OCI-LY7 (cell line): ENCODE measurements around the gene ADAM20. TPM values are rescaled to one million over a fixed set of nuclear protein-coding genes. Genes with fewer than 3 reads are reported as not detected.

Experiments used
- BruUV-seq: library from RNA; stranded (reverse); fragments of 400-500 nt; replicated peaks from 2 replicates; lab custom pipeline; 2021; lab: Mats Ljungman, UMichigan
- CTCF ChIA-PET: fragments of 300-600 bp; sonication (Branson Sonifier 250); formaldehyde crosslinking; loops from one replicate; lab custom pipeline; 2022; ENCODE audit warnings: antibody characterized with exemption; ENCODE audit not compliant: unreplicated experiment; lab: Charles Lee
- POLR2A ChIA-PET: fragments of 300-600 bp; sonication (Branson Sonifier 250); formaldehyde crosslinking; loops from one replicate; lab custom pipeline; 2022; ENCODE audit warnings: antibody characterized with exemption; lab: Charles Lee
- DNase-seq: peaks from one replicate; pipeline ENCODE4 v3.0.0-alpha.2; 2015; ENCODE audit warnings: low spot score
- H2AFZ ChIP-seq: fragments of 200-600 bp; sonication (generic), shearing (Covaris generic); 2 replicates; pipeline ENCODE4 v1.6.1; 2014; ENCODE audit warnings: mild to moderate bottlenecking, antibody characterized with exemption, low read length, moderate library complexity
- H3K27ac ChIP-seq: fragments of 200-600 bp; sonication (generic); 2 replicates; pipeline ENCODE4 v1.5.1; 2014; ENCODE audit warnings: mixed run types, low read depth, mild to moderate bottlenecking, moderate library complexity, low read length, inconsistent platforms; ENCODE audit not compliant: poor library complexity, severe bottlenecking
- H3K36me3 ChIP-seq: fragments of 200-600 bp; sonication (generic); 2 replicates; pipeline ENCODE4 v1.6.1; 2014; ENCODE audit warnings: mild to moderate bottlenecking, antibody characterized with exemption, low read length, moderate library complexity, mixed read lengths; ENCODE audit not compliant: insufficient read depth
- H3K4me1 ChIP-seq: fragments of 200-600 bp; sonication (generic); 2 replicates; pipeline ENCODE4 v1.5.1; 2014; ENCODE audit warnings: mild to moderate bottlenecking, low read length; ENCODE audit not compliant: insufficient read depth, poor library complexity, severe bottlenecking
- H3K4me2 ChIP-seq: fragments of 200-600 bp; sonication (generic); 2 replicates; pipeline ENCODE4 v1.6.1; 2014; ENCODE audit warnings: mild to moderate bottlenecking, low read length
- H3K4me3 ChIP-seq: fragments of 200-600 bp; sonication (generic); 2 replicates; pipeline ENCODE4 v1.5.1; 2014; ENCODE audit warnings: mild to moderate bottlenecking, low read depth, low read length; ENCODE audit not compliant: poor library complexity, severe bottlenecking
- H3K79me2 ChIP-seq: fragments of 200-600 bp; sonication (generic); 2 replicates; pipeline ENCODE4 v1.6.1; 2016; ENCODE audit warnings: low read depth, mild to moderate bottlenecking, low read length, moderate library complexity, mixed read lengths; ENCODE audit not compliant: insufficient read depth
- H3K9me2 ChIP-seq: fragments of 200-600 bp; sonication (generic); 2 replicates; pipeline ENCODE4 v1.6.1; 2016; ENCODE audit warnings: mild to moderate bottlenecking, low read length, mixed read lengths; ENCODE audit not compliant: insufficient read depth
- H3K9me3 ChIP-seq: fragments of 200-600 bp; sonication (generic); 2 replicates; pipeline ENCODE4 v1.6.1; 2014; ENCODE audit warnings: mild to moderate bottlenecking, mixed run types, low read length, mixed read lengths
- H4K20me1 ChIP-seq: fragments of 200-600 bp; sonication (generic); 2 replicates; pipeline ENCODE4 v1.6.1; 2014; ENCODE audit warnings: mild to moderate bottlenecking, antibody characterized with exemption, low read length, moderate library complexity, mixed read lengths; ENCODE audit not compliant: insufficient read depth
- CTCF ChIP-seq: fragments of 200-600 bp; sonication (generic); conservative IDR thresholded peaks from 2 replicates; pipeline ENCODE4 v1.5.1; 2014; ENCODE audit warnings: mild to moderate bottlenecking, antibody characterized with exemption, low read length, moderate library complexity, mixed read lengths
- EZH2phosphoT487 ChIP-seq: fragments of 200-600 bp; sonication (generic); IDR thresholded peaks from 2 replicates; pipeline ENCODE4 v1.6.1; 2018; ENCODE audit warnings: low read depth, borderline replicate concordance, mild to moderate bottlenecking, mixed run types, antibody characterized with exemption, low read length, moderate library complexity, mixed read lengths
- intact Hi-C: fragments of 100-400 bp; cut with micrococcal nuclease; formaldehyde crosslinking; loops from one replicate; pipeline ENCODE4 v1.10.0; 2022; ENCODE audit not compliant: unreplicated experiment
- total RNA-seq, 2 experiments: library from RNA; depleted of rRNA in 1 of 2; stranded (reverse); fragments of >200 nt in 1 of 2; shearing (Covaris generic) in 1 of 2; gene quantifications; 2 replicates each; pipeline ENCODE4 v1.2.3, GENCODE V29; 2014 to 2022

The ADAM20 gene
- total RNA-seq, 2 experiments from 2014 or later: 0.23 to 0.88 TPM

GRCh38 chr14:70563869-70564268 lies 29.1 kb upstream of the ADAM20 start:
- Histone ChIP-seq H4K20me1 (no peaks in the 10 kb centered on the region), H2AFZ (no peak overlapping the region), H3K9me2 (no peaks in the 10 kb centered on the region), H3K9me3 (peaks cover 10% of the 10 kb centered on the region), H3K27ac (no peak overlapping the region), H3K4me3 (no peak overlapping the region), H3K4me1 (no peaks in the 10 kb centered on the region), H3K4me2 (no peak overlapping the region), H3K79me2 (no peaks in the 10 kb centered on the region), H3K36me3 (peaks cover 42% of the 10 kb centered on the region)
- intact Hi-C loops: no loop called here
- no TSS peak for BruUV-seq
- ChIA-PET POLR2A (interaction anchor here (0.7 kb wide), 2 partner anchors 26 to 1825 kb away, joined by 6 to 7 read pairs; no protein-coding TSS in a partner anchor), CTCF (no interaction called here)
- no peak for DNase-seq
- TF ChIP-seq CTCF (no peak), EZH2phosphoT487 (no peak)

GRCh38 chr14:70563417-70563816 lies 28.6 kb upstream of the ADAM20 start:
- no peak overlapping the region for H3K4me2 ChIP-seq

More at GRCh38 chr14:70563417-70563816, 28.6 kb upstream of the ADAM20 start:
- Histone ChIP-seq H3K9me2 (no peaks in the 10 kb centered on the region), H3K4me3 (no peak overlapping the region), H3K36me3 (peaks cover 42% of the 10 kb centered on the region), H4K20me1 (no peaks in the 10 kb centered on the region), H3K79me2 (no peaks in the 10 kb centered on the region), H3K9me3 (peaks cover 10% of the 10 kb centered on the region), H3K4me1 (no peaks in the 10 kb centered on the region), H3K27ac (no peak overlapping the region), H2AFZ (no peak overlapping the region)
- DNase-seq: no peak
- TF ChIP-seq EZH2phosphoT487 (no peak), CTCF (no peak)
- CTCF ChIA-PET: no interaction called here
- no TSS peak for BruUV-seq
- POLR2A ChIA-PET: no interaction called here
- intact Hi-C loops: no loop called here
